H9 (cell line): Measurements from ENCODE around the gene ERO1A. TPM values are rescaled to one million over a fixed set of nuclear protein-coding genes. Genes with fewer than 3 reads are reported as not detected.

ENCODE experiments used
- DNase-seq: peaks from one replicate; pipeline ENCODE4 v3.0.0-alpha.2; 2017
- H2AFZ ChIP-seq: one replicate; pipeline ENCODE4 v1.6.1; 2013; ENCODE audit warnings: mild to moderate bottlenecking, low read length, control low read depth, moderate library complexity
- H2AK5ac ChIP-seq: 2 replicates; pipeline ENCODE4 v1.6.1; 2013; ENCODE audit warnings: low read length, control low read depth, mixed read lengths; ENCODE audit not compliant: insufficient read length
- H2BK120ac ChIP-seq: one replicate; pipeline ENCODE4 v1.6.1; 2013; ENCODE audit warnings: low read depth, mild to moderate bottlenecking, low read length, control low read depth, inconsistent platforms; ENCODE audit not compliant: poor library complexity, severe bottlenecking
- H2BK12ac ChIP-seq: 2 replicates; pipeline ENCODE4 v1.6.1; 2013; ENCODE audit warnings: low read length, control low read depth, mixed read lengths, low read depth; ENCODE audit not compliant: insufficient read length
- H2BK15ac ChIP-seq: 2 replicates; pipeline ENCODE4 v1.6.1; 2013; ENCODE audit warnings: low read depth, low read length, control low read depth
- H2BK20ac ChIP-seq: one replicate; pipeline ENCODE4 v1.6.1; 2013; ENCODE audit warnings: low read depth, mild to moderate bottlenecking, low read length, control low read depth, inconsistent platforms; ENCODE audit not compliant: poor library complexity, severe bottlenecking
- H2BK5ac ChIP-seq: 2 replicates; pipeline ENCODE4 v1.6.1; 2013; ENCODE audit warnings: low read length, control low read depth, mixed read lengths; ENCODE audit not compliant: insufficient read length
- H3K14ac ChIP-seq: 2 replicates; pipeline ENCODE4 v1.6.1; 2013; ENCODE audit warnings: low read length, control low read depth; ENCODE audit not compliant: insufficient read depth
- H3K18ac ChIP-seq: 2 replicates; pipeline ENCODE4 v1.6.1; 2013; ENCODE audit warnings: low read depth, mild to moderate bottlenecking, mixed read lengths, low read length, control low read depth; ENCODE audit not compliant: insufficient read length
- H3K23ac ChIP-seq: 2 replicates; pipeline ENCODE4 v1.6.1; 2013; ENCODE audit warnings: low read length, control low read depth, mixed read lengths, low read depth; ENCODE audit not compliant: insufficient read length
- H3K23me2 ChIP-seq: 2 replicates; pipeline ENCODE4 v1.6.1; 2013; ENCODE audit warnings: low read depth, mild to moderate bottlenecking, mixed read lengths, low read length, control low read depth; ENCODE audit not compliant: insufficient read length, poor library complexity, severe bottlenecking
- H3K27ac ChIP-seq: 2 replicates; pipeline ENCODE4 v1.5.1; 2013; ENCODE audit warnings: low read length, control low read depth, mixed read lengths, low read depth; ENCODE audit not compliant: insufficient read length
- H3K27me3 ChIP-seq: 2 replicates; pipeline ENCODE4 v1.6.1; 2013; ENCODE audit warnings: low read length, control low read depth, inconsistent platforms; ENCODE audit not compliant: insufficient read depth
- H3K4ac ChIP-seq: 2 replicates; pipeline ENCODE4 v1.6.1; 2013; ENCODE audit warnings: low read depth, mild to moderate bottlenecking, control low read depth, inconsistent platforms, low read length, moderate library complexity
- H3K4me1 ChIP-seq: 2 replicates; pipeline ENCODE4 v1.6.1; 2013; ENCODE audit warnings: low read length, control low read depth, inconsistent platforms; ENCODE audit not compliant: insufficient read depth
- H3K4me2 ChIP-seq: 2 replicates; pipeline ENCODE4 v1.6.1; 2013; ENCODE audit warnings: low read length, control low read depth, mixed read lengths; ENCODE audit not compliant: insufficient read length, insufficient read depth
- H3K56ac ChIP-seq: 2 replicates; pipeline ENCODE4 v1.6.1; 2013; ENCODE audit warnings: low read depth, mild to moderate bottlenecking, mixed read lengths, low read length, control low read depth; ENCODE audit not compliant: insufficient read length
- H3K79me1 ChIP-seq: 2 replicates; pipeline ENCODE4 v1.6.1; 2013; ENCODE audit warnings: low read depth, mild to moderate bottlenecking, moderate library complexity, low read length, control low read depth, inconsistent platforms; ENCODE audit not compliant: insufficient read depth, poor library complexity, severe bottlenecking
- H3K79me2 ChIP-seq: 2 replicates; pipeline ENCODE4 v1.6.1; 2013; ENCODE audit warnings: low read length, control low read depth, inconsistent platforms; ENCODE audit not compliant: insufficient read depth
- H3K9ac ChIP-seq: 2 replicates; pipeline ENCODE4 v1.6.1; 2013; ENCODE audit warnings: low read length, control low read depth, mixed read lengths; ENCODE audit not compliant: insufficient read length; ENCODE audit errors: extremely low read depth
- H3K9me3 ChIP-seq: one replicate; pipeline ENCODE4 v1.6.1; 2013; ENCODE audit warnings: low read depth, low read length, inconsistent platforms; ENCODE audit not compliant: control insufficient read depth
- H3T11ph ChIP-seq: one replicate; pipeline ENCODE4 v1.6.1; 2013; ENCODE audit warnings: mild to moderate bottlenecking, low read length, control low read depth, inconsistent platforms
- H4K20me1 ChIP-seq: one replicate; pipeline ENCODE4 v1.6.1; 2013; ENCODE audit not compliant: control insufficient read depth, insufficient read length, insufficient read depth
- H4K5ac ChIP-seq: 2 replicates; pipeline ENCODE4 v1.6.1; 2013; ENCODE audit warnings: low read depth, mild to moderate bottlenecking, mixed read lengths, low read length, control low read depth; ENCODE audit not compliant: insufficient read length
- H4K8ac ChIP-seq: replicated peaks from 2 replicates; pipeline ENCODE4 v1.6.1; 2013; ENCODE audit warnings: low read length, control low read depth, mixed read lengths, low read depth; ENCODE audit not compliant: insufficient read length
- H4K91ac ChIP-seq: 2 replicates; pipeline ENCODE4 v1.6.1; 2013; ENCODE audit warnings: low read depth, mild to moderate bottlenecking, moderate library complexity, mixed read lengths, low read length, control low read depth; ENCODE audit not compliant: insufficient read length
- H3K27ac Mint-ChIP-seq, 3 experiments: 2 replicates in 2 of 3; 3 replicates in 1 of 3; pipeline ENCODE4 v1.8.0; 2020 to 2021; ENCODE audit warnings: mixed read lengths in 3 of 3, mild to moderate bottlenecking in 1 of 3, moderate library complexity in 1 of 3
- H3K27me3 Mint-ChIP-seq: 2 replicates; pipeline ENCODE4 v1.8.0; 2021; ENCODE audit warnings: low read depth, mild to moderate bottlenecking, moderate library complexity, mixed read lengths
- H3K36me3 Mint-ChIP-seq, 3 experiments: 2 replicates in 2 of 3; 3 replicates in 1 of 3; pipeline ENCODE4 v1.8.0; 2020 to 2021; ENCODE audit warnings: low read depth in 3 of 3, mixed read lengths in 3 of 3; ENCODE audit not compliant: insufficient read depth in 1 of 3
- H3K4me1 Mint-ChIP-seq, 2 experiments: 2 replicates each; pipeline ENCODE4 v1.8.0; 2020; ENCODE audit warnings: mixed read lengths in 2 of 2
- H3K4me3 Mint-ChIP-seq, 2 experiments: 2 replicates in 1 of 2; 3 replicates in 1 of 2; pipeline ENCODE4 v1.8.0; 2020 to 2021; ENCODE audit warnings: mild to moderate bottlenecking in 2 of 2, mixed read lengths in 2 of 2, moderate library complexity in 1 of 2
- H3K9me3 Mint-ChIP-seq, 2 experiments: 2 replicates in 1 of 2; 3 replicates in 1 of 2; pipeline ENCODE4 v1.8.0; 2020; ENCODE audit warnings: mild to moderate bottlenecking in 2 of 2, mixed read lengths in 2 of 2, moderate library complexity in 1 of 2
- CTCF ChIP-seq: fragments of 200-600 bp; sonication (generic); conservative IDR thresholded peaks from 3 replicates; pipeline ENCODE4 v1.8.0; 2021; ENCODE audit warnings: antibody characterized with exemption, mild to moderate bottlenecking
- WGBS: extraction: QIAGEN DNeasy Blood & Tissue Kit; methylation state at CpG from one replicate; pipeline ENCODE4 v1.1.7; 2013; ENCODE audit warnings: missing lambda C conversion rate, low lambda C conversion rate, mixed read lengths; ENCODE audit not compliant: insufficient read length; ENCODE audit errors: extremely low coverage; 5-methylcytosine and 5-hydroxymethylcytosine counted together
- total RNA-seq: library from RNA; stranded (reverse); gene quantifications from 2 replicates; pipeline ENCODE4 v1.2.1, GENCODE V29; 2021

The ERO1A gene
- total RNA-seq, 1 experiment from 2014 or later: 37.1 TPM

GRCh38 chr14:52660832-52661231 is 34.5 kb downstream of the ERO1A start:
- no peak for TF ChIP-seq CTCF
- Histone ChIP-seq H3K4me2 (no peak overlapping the region), H2AK5ac (no peak overlapping the region), H4K5ac (no peak overlapping the region), H3K27ac (no peak overlapping the region), H3K18ac (no peak overlapping the region), H3K4ac (no peak overlapping the region), H3K9me3 (no peaks in the 10 kb centered on the region), H2BK120ac (no peak overlapping the region), H3K4me1 (no peaks in the 10 kb centered on the region), H3K27me3 (no peaks in the 10 kb centered on the region), H3K79me1 (no peaks in the 10 kb centered on the region), H4K20me1 (no peaks in the 10 kb centered on the region), H3K23ac (no peak overlapping the region), H2BK20ac (no peak overlapping the region), H4K8ac (no peak overlapping the region), H2AFZ (no peak overlapping the region), H4K91ac (no peak overlapping the region), H2BK12ac (no peak overlapping the region), H3K23me2 (no peaks in the 10 kb centered on the region), H3K56ac (no peak overlapping the region), H2BK5ac (no peak overlapping the region), H3K79me2 (no peaks in the 10 kb centered on the region), H2BK15ac (no peak overlapping the region), H3K9ac (no peak overlapping the region), H3T11ph (no peak overlapping the region), H3K14ac (no peak overlapping the region)
- H3K27me3 Mint-ChIP-seq: no peaks in the 10 kb centered on the region
- peaks cover 10 to 19% (median 15%) of the 10 kb centered on the region in 3 experiments for H3K36me3 Mint-ChIP-seq
- peaks cover 9 to 14% of the 10 kb centered on the region in 2 experiments for H3K4me1 Mint-ChIP-seq
- no peaks in the 10 kb centered on the region for H3K9me3 Mint-ChIP-seq
- no CpG with 5 or more reads among the region's 1 CpG for WGBS
- DNase-seq: no peak
- H3K4me3 Mint-ChIP-seq: no peak overlapping the region
- peak overlapping the region in 1 of 3 experiments; percentile 39; a peak in 2 of 7 replicates for H3K27ac Mint-ChIP-seq
